ENCODE data around the gene GJC3.
"Not testable (repeated sequence)": the region's sequence is repeated elsewhere in the genome, so short reads cannot be mapped to it uniquely, and the experiment has no call there.

Gene GJC3

DNA sequence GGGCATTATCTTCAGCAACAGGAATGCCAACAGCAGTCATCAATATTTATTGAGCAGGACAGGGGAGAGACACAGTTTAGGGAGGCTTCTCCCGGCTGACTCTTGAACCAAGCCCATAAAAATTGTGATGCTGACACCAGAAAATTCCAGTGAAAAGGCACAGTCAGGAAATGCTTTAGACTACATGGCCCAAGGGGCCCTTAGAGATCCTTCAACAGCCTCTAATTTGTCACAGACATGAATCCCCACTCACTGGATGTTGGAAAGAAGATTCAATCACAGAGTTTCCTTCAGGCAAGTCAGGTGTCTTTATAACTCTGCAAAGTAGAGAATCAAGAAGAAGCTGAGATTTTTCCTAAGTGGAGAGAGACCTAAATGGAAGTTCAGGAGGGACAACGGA, 1.2 kb downstream of the GJC3 start:
- no peak for DNase-seq

GRCh38 chr7:99927536-99927935, 1.9 kb downstream of the GJC3 start:
- no peak for DNase-seq

DNA sequence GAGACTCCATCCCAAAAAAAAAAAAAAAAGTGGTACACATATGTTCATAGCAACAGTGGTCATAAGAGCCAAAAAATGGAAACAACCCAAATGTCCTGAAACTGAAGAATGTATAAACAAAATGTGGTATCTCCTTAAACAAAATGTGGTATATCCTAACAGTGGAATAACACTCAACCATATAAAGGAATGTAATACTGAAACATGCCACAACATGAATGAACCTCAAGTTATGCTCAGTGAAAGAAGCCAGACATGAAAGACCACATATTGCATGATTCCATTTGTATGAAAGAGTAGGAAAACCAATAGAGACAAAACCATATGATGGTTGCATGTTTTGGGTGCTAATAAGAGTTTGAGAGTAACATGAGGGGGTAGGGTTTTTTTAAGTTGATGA, 3.1 kb downstream of the GJC3 start:
- DNase-seq = no peak

- no peak for DNase-seq
Observed at GRCh38 chr7:99923200-99923599, 6.2 kb downstream of the GJC3 start.

DNA sequence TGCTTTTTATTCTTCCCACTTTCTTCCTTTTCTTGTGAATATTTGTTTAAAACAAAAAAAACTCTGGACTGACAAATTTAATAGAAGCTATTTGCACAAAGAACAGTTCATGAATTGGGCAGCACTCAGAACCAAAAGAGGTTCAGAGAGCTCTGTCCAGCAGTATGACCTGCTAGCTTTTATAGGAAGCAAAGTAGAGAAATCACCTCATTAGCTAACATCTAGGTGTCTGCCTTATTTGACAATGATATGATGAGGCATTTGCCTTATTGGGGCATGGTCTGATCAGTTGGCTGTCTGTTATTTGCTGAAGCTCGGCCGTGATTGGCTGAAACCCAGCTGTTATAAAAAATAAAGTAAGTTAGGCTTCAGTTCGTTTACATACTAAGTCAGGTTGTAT, 9.3 kb downstream of the GJC3 start:
- DNase-seq = no peak

GRCh38 chr7:99919814-99920112, 9.7 kb downstream of the GJC3 start:
- DNase-seq = no peak

DNA sequence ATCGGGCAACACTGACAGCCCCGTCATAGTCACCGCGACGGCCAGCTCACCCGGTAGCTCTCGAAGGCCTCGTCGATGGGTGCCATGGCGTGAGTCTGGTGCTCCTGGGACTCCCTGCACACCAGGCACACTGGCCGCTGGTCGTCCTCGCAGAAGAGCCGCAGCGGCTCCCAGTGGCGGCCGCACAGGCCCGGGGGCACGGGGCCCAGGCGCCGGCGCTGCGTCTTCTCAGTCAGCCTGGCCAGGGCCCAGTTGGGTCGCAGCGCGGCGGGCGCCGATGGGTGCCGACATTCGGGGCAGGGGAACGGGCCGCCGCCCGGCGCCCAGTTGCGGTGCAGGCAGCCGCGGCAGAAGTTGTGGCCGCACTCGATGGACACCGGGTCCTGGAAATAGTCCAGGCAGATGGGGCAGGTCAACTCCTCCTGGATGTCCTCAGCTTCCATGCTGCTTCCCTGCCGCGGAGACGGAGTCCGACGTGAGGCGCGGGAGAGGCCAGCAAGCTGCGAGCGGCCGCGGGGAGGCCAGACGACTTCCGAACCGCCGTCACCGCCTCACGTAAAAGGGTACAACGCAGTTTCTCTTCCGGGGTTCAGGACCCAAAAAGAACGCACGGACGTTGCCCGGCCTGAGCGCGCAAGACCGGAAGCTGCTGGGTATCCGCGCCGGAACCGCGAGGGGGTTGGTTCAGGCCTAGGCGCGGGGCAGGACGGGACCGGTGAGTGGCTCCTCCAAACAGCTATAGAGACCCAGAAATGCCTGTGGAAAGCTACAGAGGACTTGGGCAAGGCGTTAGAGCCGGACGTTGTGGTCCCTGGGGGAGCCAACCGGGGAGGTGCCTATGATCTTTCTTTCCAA, 10.2 kb downstream of the GJC3 start, which contains the start of gene TRIM4:
TRIM4 (minus strand) TSS at position 572 of the 855 bp plus-strand sequence; CDS start at position 443, 129 bp downstream.
- peak; percentile 43 for DNase-seq

- no peak for DNase-seq
Observed at GRCh38 chr7:99910976-99911375, 18.4 kb downstream of the GJC3 start.

DNA sequence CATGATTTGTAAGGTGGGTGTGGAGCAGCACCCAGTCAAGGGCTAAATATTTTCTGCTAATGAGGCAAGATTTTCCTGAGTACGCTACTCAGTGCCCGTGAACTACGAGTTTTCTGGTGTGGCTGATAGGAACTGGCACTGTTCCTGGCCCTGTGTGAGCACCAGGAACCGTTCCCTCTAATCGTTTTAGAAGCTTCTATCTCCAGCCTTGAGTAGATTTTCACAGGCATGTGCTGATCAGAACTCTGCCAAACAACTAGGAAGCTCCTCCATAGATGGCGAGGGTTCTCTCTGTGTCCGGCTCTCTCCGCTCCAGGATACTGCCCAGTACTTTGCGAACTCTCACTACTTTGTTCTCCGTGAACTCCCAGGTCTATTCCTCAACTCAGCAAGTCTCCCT, 27.8 kb downstream of the GJC3 start:
- DNase-seq = no peak

DNA sequence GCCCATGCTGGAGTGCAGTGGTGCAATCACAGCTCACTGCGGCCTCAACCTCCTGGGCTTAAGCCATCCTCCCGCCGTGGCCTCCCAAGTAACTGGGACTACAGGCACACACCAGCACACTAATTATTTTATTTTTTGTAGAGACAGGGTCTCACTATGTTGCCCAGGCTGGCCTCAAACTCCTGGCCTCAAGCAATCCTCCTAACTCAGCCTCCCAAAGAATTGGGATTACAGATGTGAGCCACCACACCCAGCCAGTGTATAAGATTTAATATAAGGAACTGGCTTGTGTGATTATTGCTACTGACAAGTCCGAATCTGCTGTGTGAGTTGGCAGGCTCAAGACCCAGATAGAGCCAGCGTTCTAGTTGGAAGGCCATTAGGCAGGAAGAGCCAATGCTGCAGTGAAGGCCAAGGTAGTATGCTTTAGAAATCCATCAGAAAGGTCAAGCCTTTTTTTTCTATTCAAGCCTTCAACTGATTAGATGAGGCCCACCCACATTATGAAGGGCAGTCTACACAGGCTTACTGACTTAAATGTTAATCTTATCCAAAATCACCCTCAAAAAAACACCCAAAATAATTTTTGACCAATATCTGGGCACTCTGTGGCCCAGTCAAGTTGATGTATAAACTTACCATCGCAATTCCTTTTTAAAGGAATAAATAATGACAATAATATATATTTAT, 29.4 kb downstream of the GJC3 start:
- DNase-seq = no peak

DNA sequence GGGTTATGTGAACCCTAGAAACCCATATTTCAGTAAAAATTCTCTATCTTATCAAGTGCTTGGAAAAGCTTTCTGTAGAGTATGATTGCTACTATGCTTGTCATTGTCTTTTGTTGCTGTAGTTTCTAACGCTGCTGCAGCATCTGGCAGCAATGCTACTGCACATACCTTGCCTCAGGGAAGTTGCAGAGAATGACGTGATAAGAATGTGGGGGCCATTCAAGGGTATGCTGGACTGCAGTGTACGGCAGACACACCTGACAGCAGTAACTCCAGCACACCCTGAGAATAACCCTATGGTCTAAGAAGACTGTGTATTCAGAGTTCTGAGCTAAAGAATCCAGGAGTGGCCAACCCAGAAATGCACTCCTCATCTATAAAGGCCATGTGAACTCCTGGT, 30.6 kb downstream of the GJC3 start:
- no peak for DNase-seq

GRCh38 chr7:99898023-99898357, 31.4 kb downstream of the GJC3 start:
- no peak for DNase-seq

DNA sequence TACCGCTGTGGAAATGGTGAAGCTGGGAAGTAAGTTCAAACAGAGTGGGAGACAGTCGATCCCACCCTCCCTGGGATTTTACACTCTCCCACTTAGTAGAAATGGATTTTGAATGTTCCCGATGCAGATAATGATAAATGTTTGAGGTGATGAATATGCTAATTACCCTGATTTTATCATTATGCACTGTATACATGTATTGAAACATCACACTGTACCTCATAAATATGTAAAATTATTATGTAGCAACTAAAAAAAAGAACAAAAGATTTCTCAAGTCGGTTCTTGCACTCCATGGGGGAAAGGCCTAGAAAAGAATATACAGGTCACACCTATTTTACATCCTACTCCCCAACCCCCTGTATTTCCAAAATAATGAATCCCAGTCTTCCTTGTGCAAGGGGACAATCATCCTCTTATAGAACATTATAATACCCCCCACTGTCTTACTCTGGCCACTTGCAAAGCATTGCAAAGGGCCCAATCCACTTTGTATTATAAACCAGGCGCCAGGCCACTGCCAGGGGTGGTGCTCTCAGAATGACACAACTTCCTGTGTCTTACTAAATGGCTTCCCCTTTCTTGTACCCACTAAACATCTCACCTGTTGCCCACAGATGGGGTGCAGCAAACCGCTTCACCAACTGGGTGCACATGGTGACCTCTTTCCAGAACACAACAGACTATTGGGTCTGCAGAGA, 31.9 kb downstream of the GJC3 start:
- no peak for DNase-seq

DNA sequence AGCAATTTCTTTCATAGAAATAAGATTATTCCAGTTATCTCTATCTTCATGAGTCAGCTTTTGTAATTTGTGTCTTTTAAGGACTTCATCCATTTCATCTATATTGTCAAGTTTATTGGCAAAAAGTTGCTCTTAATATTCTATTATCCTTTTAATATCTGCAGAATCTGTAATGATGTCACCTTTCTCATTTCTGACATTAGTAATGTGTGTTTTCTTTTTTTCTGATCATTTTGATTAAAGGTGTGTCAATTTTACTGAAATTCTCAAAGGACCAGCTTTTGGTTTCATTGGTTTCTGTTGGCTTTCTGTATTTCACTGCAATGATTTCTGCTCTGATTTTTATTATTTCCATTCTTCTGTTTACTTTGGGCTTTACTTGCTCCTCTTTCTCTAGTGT, 34.7 kb downstream of the GJC3 start:
- DNase-seq = no peak

DNA sequence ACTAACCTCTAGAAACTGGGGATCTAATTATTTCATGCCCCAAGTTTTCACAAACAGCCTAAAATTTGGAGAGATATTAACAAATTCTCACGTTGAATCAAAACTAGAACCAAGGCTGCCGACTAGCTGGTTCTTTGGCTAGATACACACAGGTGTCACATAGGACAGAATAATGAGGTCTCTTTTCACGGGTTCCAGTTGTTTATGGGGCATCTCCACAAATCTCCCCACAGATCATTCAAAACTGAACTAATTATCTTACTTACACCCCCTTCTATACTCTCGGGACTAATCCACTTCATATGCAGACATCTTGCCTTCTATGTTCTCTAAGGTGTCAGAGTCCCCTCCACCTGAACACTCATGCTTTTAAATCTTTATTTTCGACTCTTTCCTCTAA, 36.1 kb downstream of the GJC3 start:
- no peak for DNase-seq

GRCh38 chr7:99890348-99890747, 39.1 kb downstream of the GJC3 start:
- not testable (repeated sequence) for DNase-seq

DNA sequence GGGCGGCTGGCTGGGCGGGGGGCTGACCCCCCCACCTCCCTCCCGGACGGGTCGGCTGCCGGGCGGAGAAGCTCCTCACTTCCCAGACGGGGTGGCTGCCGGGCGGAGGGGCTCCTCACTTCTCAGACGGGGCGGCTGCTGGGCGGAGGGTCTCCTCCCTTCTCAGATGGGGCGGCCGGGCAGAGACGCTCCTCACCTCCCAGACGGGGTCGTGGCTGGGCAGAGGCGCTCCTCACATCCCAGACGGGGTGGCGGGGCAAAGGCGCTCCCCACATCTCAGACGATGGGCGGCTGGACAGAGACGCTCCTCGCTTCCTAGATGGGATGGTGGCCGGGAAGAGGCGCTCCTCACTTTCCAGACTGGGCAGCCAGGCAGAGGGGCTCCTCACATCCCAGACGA, 41.1 kb downstream of the GJC3 start:
- not testable (repeated sequence) for DNase-seq

- DNase-seq = no peak
Observed at GRCh38 chr7:99881370-99881769, 48.0 kb downstream of the GJC3 start.

GRCh38 chr7:99876933-99877332, 52.5 kb downstream of the GJC3 start, which contains the start of gene OR2AE1:
TSS of gene OR2AE1 (minus strand) at chr7:99877033. CDS start at chr7:99877033, 0 bp downstream.
- DNase-seq = no peak

DNA sequence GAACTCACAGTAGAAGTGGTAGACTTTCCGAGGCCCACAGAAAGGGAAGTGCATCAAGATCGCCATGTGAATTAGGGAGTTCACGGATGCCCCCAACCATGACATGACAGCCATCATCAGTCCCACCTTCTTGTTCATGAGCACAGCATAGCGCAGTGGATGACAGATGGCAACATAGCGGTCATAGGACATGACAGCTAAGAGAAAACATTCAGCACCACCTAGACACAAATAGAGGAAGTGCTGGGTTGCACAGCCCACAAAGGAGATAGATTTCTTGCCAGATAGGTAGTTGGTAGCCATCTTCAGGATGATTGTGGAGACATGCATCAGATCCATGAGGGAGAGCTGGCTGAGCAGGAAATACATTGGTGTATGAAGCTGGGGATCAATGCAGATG, 52.9 kb downstream of the GJC3 start:
- DNase-seq = no peak

Data from NCI-H510A treated with DMSO at 0.1 percent for 48 hours (cell line).